ENCODE results near the gene EVC2. TPM values are rescaled to one million over a fixed set of nuclear protein-coding genes. Genes with fewer than 3 reads are reported as not detected.

Gene EVC2
- total and polyA plus RNA-seq, 2 of the 13 experiments (the other 11 are each of a cell fraction or from before 2014, with no cell fraction given), result not detected

DNA sequence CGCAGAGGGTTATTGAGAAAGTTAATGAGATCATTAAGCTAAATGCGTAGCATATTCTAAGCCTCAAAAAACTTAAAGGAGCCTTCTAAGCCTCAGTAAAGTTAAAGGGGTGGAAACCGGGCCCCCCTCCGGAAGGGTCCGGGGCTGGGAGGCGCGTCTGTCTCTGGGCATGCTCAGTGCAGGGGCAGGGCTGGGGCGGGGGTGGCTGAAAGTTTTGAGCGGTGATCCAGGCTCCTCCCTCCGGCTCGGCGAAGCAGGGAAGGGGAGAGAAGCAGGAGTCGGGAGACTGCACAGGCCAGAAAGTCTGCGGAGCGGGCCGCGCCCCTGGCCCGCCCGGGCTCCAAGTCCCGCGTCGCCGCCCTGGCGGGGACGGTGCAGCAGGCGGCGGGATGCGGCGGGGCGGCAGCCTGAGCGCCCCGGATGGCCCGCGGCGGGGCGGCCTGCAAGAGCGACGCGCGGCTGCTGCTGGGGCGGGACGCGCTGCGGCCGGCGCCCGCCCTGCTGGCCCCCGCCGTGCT, 2.7 kb upstream of the EVC2 start, which contains the start of gene EVC:
TSS of gene EVC (plus strand) at position 241 of the 518 bp plus-strand sequence. CDS start at position 421, 180 bp downstream.
- Histone ChIP-seq H3K9ac (ENCODE audit: insufficient read depth, low read depth, low read length) (peak within 1 kb of the TSS; percentile 50; the same call in 1 of the 2 replicates), H3K79me2 (ENCODE audit: insufficient read depth, low read length) (peaks cover 6% of the 10 kb centered on the region), H3K4me1 (ENCODE audit: insufficient read depth, low read length) (peaks cover 39% of the 10 kb centered on the region), H3K27me3 (ENCODE audit: control insufficient read depth in 1 of 2, insufficient read depth in 2 of 2, low read length in 2 of 2) (no peaks in the 10 kb centered on the region), H4K20me1 (ENCODE audit: insufficient read depth, low read length) (no peaks in the 10 kb centered on the region), H2AFZ (ENCODE audit: low read length) (peak within 1 kb of the TSS; percentile 65), H3K36me3 (replicated peaks in 1 of 2; ENCODE audit: control insufficient read depth in 1 of 2, insufficient read depth in 2 of 2, low read length in 2 of 2) (no peaks in the 10 kb centered on the region), H3K4me2 (ENCODE audit: low read depth, low read length) (peak within 1 kb of the TSS; percentile 96), H3K4me3 (replicated peaks in 1 of 3; ENCODE audit: insufficient read depth in 1 of 3, low read depth in 2 of 3, low read length in 3 of 3) (peak within 1 kb of the TSS; percentile 58 to 74 (median 72); a peak in 5 of 6 replicates), H3K9me3 (ENCODE audit: low read length) (peaks cover 7% of the 10 kb centered on the region), H3K27ac (ENCODE audit: extremely low read length, insufficient read depth, low read length) (peak within 1 kb of the TSS; percentile 34)
- in situ Hi-C loops (cut with HindIII; ENCODE audit: extremely low pct_ligation_motif_present, low pct_unique_long_range_greater_than_20kb) (no loop called here), intact Hi-C loops (cut with micrococcal nuclease; ENCODE audit: unreplicated experiment) (no loop called here)
- WGBS (ENCODE audit: low lambda C conversion rate), result 1% methylated on average over 12 of the region's 49 CpGs
- no TSS peak for BruUV-seq (replicated peaks)
- ATAC-seq (peak; percentile 86), DNase-seq (ENCODE audit: low spot score) (peak; percentile 54), FAIRE-seq (peak; percentile 57)
- CTCF ChIA-PET (ENCODE audit: low intra/inter-chr PET ratio, low total read pairs), result no interaction called here
- POLR2A ChIA-PET, result interaction anchor here (2.6 kb wide), 1 partner anchor 11 kb away, joined by 11 read pairs; no protein-coding TSS in a partner anchor
- TF ChIP-seq PHB2 (IDR thresholded peaks at IDR 0.05; ENCODE audit: partially characterized antibody), result no peak
- no peak for TF ChIP-seq ZNF432 (CRISPR knock-in tag; IDR thresholded peaks at IDR 0.05; ENCODE audit: borderline replicate concordance)
- no peak for TF ChIP-seq ZSCAN21 (CRISPR knock-in tag; IDR thresholded peaks at IDR 0.05; ENCODE audit: borderline replicate concordance)
- no peak for TF ChIP-seq ZNF441 (CRISPR knock-in tag; IDR thresholded peaks at IDR 0.05; ENCODE audit: borderline replicate concordance)
- peak; percentile 40 for TF ChIP-seq HNRNPLL (IDR thresholded peaks at IDR 0.05; ENCODE audit: low read depth, low read length, poor library complexity, severe bottlenecking)
- peak; percentile 43 for TF ChIP-seq POLR2AphosphoS5 (IDR thresholded peaks at IDR 0.05; ENCODE audit: low read depth, low read length)
- no peak for TF ChIP-seq FOSL1 (CRISPR knock-in tag; IDR thresholded peaks at IDR 0.05; ENCODE audit: borderline replicate concordance)
- TF ChIP-seq, protein P1, sequence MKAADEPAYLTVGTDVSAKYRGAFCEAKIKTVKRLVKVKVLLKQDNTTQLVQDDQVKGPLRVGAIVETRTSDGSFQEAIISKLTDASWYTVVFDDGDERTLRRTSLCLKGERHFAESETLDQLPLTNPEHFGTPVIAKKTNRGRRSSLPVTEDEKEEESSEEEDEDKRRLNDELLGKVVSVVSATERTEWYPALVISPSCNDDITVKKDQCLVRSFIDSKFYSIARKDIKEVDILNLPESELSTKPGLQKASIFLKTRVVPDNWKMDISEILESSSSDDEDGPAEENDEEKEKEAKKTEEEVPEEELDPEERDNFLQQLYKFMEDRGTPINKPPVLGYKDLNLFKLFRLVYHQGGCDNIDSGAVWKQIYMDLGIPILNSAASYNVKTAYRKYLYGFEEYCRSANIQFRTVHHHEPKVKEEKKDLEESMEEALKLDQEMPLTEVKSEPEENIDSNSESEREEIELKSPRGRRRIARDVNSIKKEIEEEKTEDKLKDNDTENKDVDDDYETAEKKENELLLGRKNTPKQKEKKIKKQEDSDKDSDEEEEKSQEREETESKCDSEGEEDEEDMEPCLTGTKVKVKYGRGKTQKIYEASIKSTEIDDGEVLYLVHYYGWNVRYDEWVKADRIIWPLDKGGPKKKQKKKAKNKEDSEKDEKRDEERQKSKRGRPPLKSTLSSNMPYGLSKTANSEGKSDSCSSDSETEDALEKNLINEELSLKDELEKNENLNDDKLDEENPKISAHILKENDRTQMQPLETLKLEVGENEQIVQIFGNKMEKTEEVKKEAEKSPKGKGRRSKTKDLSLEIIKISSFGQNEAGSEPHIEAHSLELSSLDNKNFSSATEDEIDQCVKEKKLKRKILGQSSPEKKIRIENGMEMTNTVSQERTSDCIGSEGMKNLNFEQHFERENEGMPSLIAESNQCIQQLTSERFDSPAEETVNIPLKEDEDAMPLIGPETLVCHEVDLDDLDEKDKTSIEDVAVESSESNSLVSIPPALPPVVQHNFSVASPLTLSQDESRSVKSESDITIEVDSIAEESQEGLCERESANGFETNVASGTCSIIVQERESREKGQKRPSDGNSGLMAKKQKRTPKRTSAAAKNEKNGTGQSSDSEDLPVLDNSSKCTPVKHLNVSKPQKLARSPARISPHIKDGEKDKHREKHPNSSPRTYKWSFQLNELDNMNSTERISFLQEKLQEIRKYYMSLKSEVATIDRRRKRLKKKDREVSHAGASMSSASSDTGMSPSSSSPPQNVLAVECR (CRISPR knock-in tag; IDR thresholded peaks at IDR 0.05; ENCODE audit: borderline replicate concordance), result peak; percentile 6; the same call in 1 of the 2 replicates
- TF ChIP-seq ZNF552 (CRISPR knock-in tag; IDR thresholded peaks at IDR 0.05; ENCODE audit: borderline replicate concordance), result no peak
- peak; percentile 27; the same call in 1 of the 2 replicates for TF ChIP-seq PHF21A (CRISPR knock-in tag; IDR thresholded peaks at IDR 0.05)
- TF ChIP-seq STAT5B (CRISPR knock-in tag; IDR thresholded peaks at IDR 0.05), result no peak
- peak; percentile 45; the same call in 1 of the 2 replicates for TF ChIP-seq TAF1 (CRISPR knock-in tag; IDR thresholded peaks at IDR 0.05)
- no peak for TF ChIP-seq NFKB2 (CRISPR knock-in tag; IDR thresholded peaks at IDR 0.05; ENCODE audit: borderline replicate concordance)
- TF ChIP-seq ZFY (CRISPR knock-in tag; IDR thresholded peaks at IDR 0.05), result peak; percentile 70
- TF ChIP-seq RBFOX2 (IDR thresholded peaks at IDR 0.05; ENCODE audit: low read depth, low read length), result peak; percentile 70
- no peak for TF ChIP-seq TBX3 (IDR thresholded peaks at IDR 0.05; ENCODE audit: borderline replicate concordance)
- peak; percentile 84 for TF ChIP-seq ZSCAN25 (CRISPR knock-in tag; IDR thresholded peaks at IDR 0.05)
- 0 out of 2 replicates have a peak, but pooled peaks have one; percentile 48 for TF ChIP-seq IRX3 (CRISPR knock-in tag; IDR thresholded peaks at IDR 0.05; ENCODE audit: borderline replicate concordance, low read depth)
- TF ChIP-seq ZNF263 (CRISPR knock-in tag; IDR thresholded peaks at IDR 0.05), result peak; percentile 97
- no peak for TF ChIP-seq MTA3 (CRISPR knock-in tag; IDR thresholded peaks at IDR 0.05)
- peak; percentile 34; the same call in 1 of the 2 replicates for TF ChIP-seq SIN3A (IDR thresholded peaks at IDR 0.05; ENCODE audit: borderline replicate concordance, low read depth, low read length)
